Measurements from ENCODE around the gene DDX1. TPM values are rescaled to one million over a fixed set of nuclear protein-coding genes. Genes with fewer than 3 reads are reported as not detected.

The DDX1 gene
- total and polyA plus RNA-seq, 2 experiments from 2014 or later: 99.9 to 102 TPM

DNA sequence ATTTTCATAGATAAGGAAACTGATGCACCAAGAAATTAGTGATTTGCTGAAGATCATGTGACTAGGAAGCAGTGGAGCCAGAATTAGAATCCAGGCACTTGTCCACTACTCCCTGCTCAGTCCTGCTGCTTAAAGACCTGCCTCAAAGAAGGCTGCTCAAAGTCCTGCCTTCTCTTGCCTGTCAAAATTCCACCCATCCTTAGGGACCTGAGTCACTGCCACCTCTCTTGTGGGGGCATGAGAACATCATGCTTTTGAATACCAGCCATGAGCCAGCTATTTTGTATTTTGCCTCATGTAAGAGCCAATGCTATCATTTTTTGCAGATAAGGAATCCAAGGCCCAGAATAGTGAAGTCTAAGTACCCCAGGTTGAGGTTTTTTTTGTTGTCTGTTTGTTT, 47.1 kb downstream of the DDX1 start (continued):
- no peak for TF ChIP-seq ETS1 (IDR thresholded peaks at IDR 0.05)
- TF ChIP-seq ZNF462 (CRISPR knock-in tag; IDR thresholded peaks at IDR 0.05): no peak

DNA sequence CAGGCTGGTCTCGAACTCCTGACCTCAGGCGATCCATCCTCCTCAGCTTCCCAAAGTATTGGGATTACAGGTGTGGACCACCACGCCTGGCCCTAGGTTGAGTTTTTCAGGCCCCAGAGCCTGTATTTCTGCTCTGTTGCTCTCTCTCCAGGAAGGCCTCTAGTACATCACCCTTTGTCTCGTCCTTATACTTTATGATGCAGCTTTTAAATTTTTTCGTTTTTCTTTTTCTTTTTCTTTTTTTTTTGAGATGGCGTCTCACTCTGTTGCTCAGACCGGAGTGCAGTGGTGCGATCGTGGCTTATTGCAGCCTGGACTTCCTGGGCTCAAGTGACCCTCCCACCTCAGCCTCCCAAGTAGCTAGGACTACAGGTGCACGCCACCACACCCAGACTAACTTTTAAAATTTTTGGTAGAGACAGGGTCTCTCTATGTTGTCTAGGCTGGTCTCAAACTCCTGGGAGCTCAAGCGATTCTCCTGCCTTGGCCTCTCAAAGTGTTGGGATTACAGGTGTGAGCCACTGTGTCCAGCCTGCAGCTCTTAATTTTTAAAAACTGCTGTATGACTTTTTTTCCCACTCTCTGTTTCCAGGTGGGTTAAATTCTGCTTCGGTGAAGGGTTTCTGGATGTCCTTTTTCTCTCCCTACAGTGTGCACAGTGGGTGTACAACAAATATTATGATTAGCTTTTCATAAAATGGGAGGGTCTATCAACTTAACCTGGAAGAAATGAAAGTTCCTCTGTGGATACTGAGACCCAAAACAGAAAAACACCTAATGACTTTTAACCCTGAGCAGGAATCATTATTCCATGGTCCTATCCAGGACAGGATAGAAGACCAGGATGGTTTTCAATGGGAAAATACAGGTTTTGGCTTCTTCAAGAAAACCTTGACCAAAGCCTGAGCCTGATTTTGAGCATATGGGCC, 47.9 kb downstream of the DDX1 start:
- Histone ChIP-seq H3K9me2 (ENCODE audit: insufficient read depth) (no peaks in the 10 kb centered on the region), H3K27me3 (ENCODE audit: insufficient read depth) (no peaks in the 10 kb centered on the region), H3K79me2 (replicated peaks; ENCODE audit: insufficient read depth) (no peaks in the 10 kb centered on the region), H3K4me2 (no peak overlapping the region), H3K36me3 (ENCODE audit: insufficient read depth) (peaks cover 2% of the 10 kb centered on the region; the same call in 1 of the 2 replicates), H3K4me3 (no peak overlapping the region), H3K4me1 (ENCODE audit: insufficient read depth) (no peaks in the 10 kb centered on the region), H3K27ac (ENCODE audit: low read depth) (no peak overlapping the region), H3F3A (replicated peaks; ENCODE audit: low read depth) (no peaks in the 10 kb centered on the region), H2AFZ (no peak overlapping the region), H4K20me1 (replicated peaks; ENCODE audit: insufficient read depth) (no peaks in the 10 kb centered on the region; the same call in 1 of the 2 replicates)
- Mint-ChIP-seq H3K4me3 (no peak overlapping the region), H3K36me3 (ENCODE audit: low read depth) (peaks cover 38% of the 10 kb centered on the region), H3K4me1 (peaks cover 12% of the 10 kb centered on the region), H3K9me3 (peaks cover 5% of the 10 kb centered on the region; the same call in 2 of the 3 replicates), H3K27ac (no peak overlapping the region), H3K27me3 (ENCODE audit: insufficient read depth, low read depth, poor library complexity) (no peaks in the 10 kb centered on the region)
- DNase-seq (ENCODE audit: low spot score) (no peak), ATAC-seq (no peak)
- TF ChIP-seq POLR2AphosphoS5 (IDR thresholded peaks at IDR 0.05; ENCODE audit: low read depth) (no peak), ZNF114 (CRISPR knock-in tag; IDR thresholded peaks at IDR 0.05) (no peak), ETS1 (IDR thresholded peaks at IDR 0.05) (no peak), NANOG (IDR thresholded peaks at IDR 0.05; ENCODE audit: borderline replicate concordance) (no peak), EZH2phosphoT487 (IDR thresholded peaks at IDR 0.05; ENCODE audit: unreplicated experiment) (no peak), ZNF331 (CRISPR knock-in tag; IDR thresholded peaks at IDR 0.05; ENCODE audit: low read depth) (no peak)
- TF ChIP-seq, protein P1, sequence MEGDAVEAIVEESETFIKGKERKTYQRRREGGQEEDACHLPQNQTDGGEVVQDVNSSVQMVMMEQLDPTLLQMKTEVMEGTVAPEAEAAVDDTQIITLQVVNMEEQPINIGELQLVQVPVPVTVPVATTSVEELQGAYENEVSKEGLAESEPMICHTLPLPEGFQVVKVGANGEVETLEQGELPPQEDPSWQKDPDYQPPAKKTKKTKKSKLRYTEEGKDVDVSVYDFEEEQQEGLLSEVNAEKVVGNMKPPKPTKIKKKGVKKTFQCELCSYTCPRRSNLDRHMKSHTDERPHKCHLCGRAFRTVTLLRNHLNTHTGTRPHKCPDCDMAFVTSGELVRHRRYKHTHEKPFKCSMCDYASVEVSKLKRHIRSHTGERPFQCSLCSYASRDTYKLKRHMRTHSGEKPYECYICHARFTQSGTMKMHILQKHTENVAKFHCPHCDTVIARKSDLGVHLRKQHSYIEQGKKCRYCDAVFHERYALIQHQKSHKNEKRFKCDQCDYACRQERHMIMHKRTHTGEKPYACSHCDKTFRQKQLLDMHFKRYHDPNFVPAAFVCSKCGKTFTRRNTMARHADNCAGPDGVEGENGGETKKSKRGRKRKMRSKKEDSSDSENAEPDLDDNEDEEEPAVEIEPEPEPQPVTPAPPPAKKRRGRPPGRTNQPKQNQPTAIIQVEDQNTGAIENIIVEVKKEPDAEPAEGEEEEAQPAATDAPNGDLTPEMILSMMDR (conservative IDR thresholded peaks at IDR 0.05; ENCODE audit: low read depth in 2 of 2): no peak

Data from GM23338 (cell line).